HG03460 (cell line): ENCODE results near the gene FRMD4A.

Experiments used
- ATAC-seq: cut with Tn5 transposase; IDR thresholded peaks from one replicate; pipeline ENCODE4 v1.9.1; 2021; ENCODE audit not compliant: unreplicated experiment

The FRMD4A gene

GRCh38 chr10:14345262-14345661 lies 14.5 kb upstream of the FRMD4A start:
- ATAC-seq: no peak

- no peak for ATAC-seq
These were observed 9.5 kb upstream of the FRMD4A start for GRCh38 chr10:14340051-14340744.

- no peak for ATAC-seq
These were observed 6.0 kb upstream of the FRMD4A start for GRCh38 chr10:14336736-14337135.

- no peak for ATAC-seq
These were observed 4.0 kb upstream of the FRMD4A start for GRCh38 chr10:14334771-14335170.

GRCh38 chr10:14333606-14334005 lies 2.9 kb upstream of the FRMD4A start:
- ATAC-seq: no peak

GRCh38 chr10:14332903-14333302 lies 2.2 kb upstream of the FRMD4A start:
- ATAC-seq: no peak

- no peak for ATAC-seq
These were observed 964 bp downstream of the FRMD4A start for GRCh38 chr10:14329746-14330173.

GRCh38 chr10:14328881-14329672 lies 1.6 kb downstream of the FRMD4A start:
- no peak for ATAC-seq

- no peak for ATAC-seq
These were observed 3.2 kb downstream of the FRMD4A start for GRCh38 chr10:14327527-14327926.

GRCh38 chr10:14326581-14326980 lies 4.1 kb downstream of the FRMD4A start:
- no peak for ATAC-seq

- ATAC-seq: no peak
These were observed 5.3 kb downstream of the FRMD4A start for GRCh38 chr10:14325325-14325955.

GRCh38 chr10:14322526-14323188 lies 8.1 kb downstream of the FRMD4A start:
- ATAC-seq: no peak

GRCh38 chr10:14318007-14318406 lies 12.7 kb downstream of the FRMD4A start:
- no peak for ATAC-seq

- ATAC-seq: no peak
These were observed 18.7 kb downstream of the FRMD4A start for GRCh38 chr10:14312014-14312413.

GRCh38 chr10:14311206-14311957 lies 19.3 kb downstream of the FRMD4A start:
- no peak for ATAC-seq

GRCh38 chr10:14309593-14309992 lies 21.1 kb downstream of the FRMD4A start:
- ATAC-seq: no peak

GRCh38 chr10:14306190-14306589 lies 24.5 kb downstream of the FRMD4A start:
- ATAC-seq: no peak

- no peak for ATAC-seq
These were observed 26.7 kb downstream of the FRMD4A start for GRCh38 chr10:14304046-14304445.

GRCh38 chr10:14302035-14302434 lies 28.7 kb downstream of the FRMD4A start:
- ATAC-seq: no peak

- ATAC-seq: no peak
These were observed 31.2 kb downstream of the FRMD4A start for GRCh38 chr10:14299556-14299955.
